Right lobe of liver (tissue), 6 donors: ENCODE measurements around the gene SH3BGRL2. TPM values are rescaled to one million over a fixed set of nuclear protein-coding genes. Genes with fewer than 3 reads are reported as not detected.

Source experiments
- ATAC-seq, 4 donors: fragments of 200-7000 bp; cut with Tn5 transposase; one replicate each; pipeline ENCODE4 v1.9.1; 2020; ENCODE audit warnings: mild to moderate bottlenecking in 4 of 4, moderate library complexity in 4 of 4
- DNase-seq, 3 donors: peaks; one replicate each; pipeline ENCODE4 v3.0.0-alpha.2; 2020
- H3K27ac ChIP-seq, 3 donors: fragments of 200-600 bp; one replicate each; pipeline ENCODE4 v1.8.0; 2022
- H3K27me3 ChIP-seq, 2 donors: fragments of 200-600 bp; one replicate each; pipeline ENCODE4 v1.8.0; 2022
- H3K36me3 ChIP-seq, 4 donors: fragments of 200-600 bp; sonication (generic) in 1 of 4; one replicate each; pipeline versions ENCODE4 v1.5.1 to v1.8.0; 2017 to 2022; ENCODE audit warnings: control low read depth in 1 of 4
- H3K4me1 ChIP-seq, 4 donors: fragments of 200-600 bp; sonication (generic) in 1 of 4; one replicate each; pipeline versions ENCODE4 v1.5.1 to v1.8.0; 2017 to 2022; ENCODE audit warnings: control low read depth in 1 of 4
- H3K4me3 ChIP-seq, 3 donors: fragments of 200-600 bp; one replicate each; pipeline ENCODE4 v1.8.0; 2022
- H3K9me3 ChIP-seq, 4 donors: fragments of 200-600 bp; sonication (generic) in 1 of 4; one replicate each; pipeline versions ENCODE4 v1.5.1 to v1.8.0; 2017 to 2022; ENCODE audit warnings: control low read depth in 1 of 4
- CTCF ChIP-seq, 4 donors: fragments of 200-600 bp in 3 of 4; fragments of 450-650 bp in 1 of 4; IDR thresholded peaks; one replicate each; pipeline versions ENCODE4 v1.5.1 to v1.8.0; 2016 to 2022; ENCODE audit warnings: antibody characterized with exemption in 4 of 4, mild to moderate bottlenecking in 2 of 4
- POLR2A ChIP-seq: fragments of 450-650 bp; IDR thresholded peaks from one replicate; pipeline ENCODE4 v1.6.1; 2017; ENCODE audit warnings: antibody characterized with exemption, mild to moderate bottlenecking
- WGBS: methylation state at CpG from one replicate; pipeline ENCODE4 v1.1.6; 2018; ENCODE audit warnings: low coverage, low lambda C conversion rate; ENCODE audit not compliant: insufficient coverage; ENCODE audit errors: missing lambda C conversion rate; 5-methylcytosine and 5-hydroxymethylcytosine counted together
- intact Hi-C, 2 donors: fragments of 100-400 bp; cut with DNase I; formaldehyde crosslinking; loops; one replicate each; pipeline versions ENCODE4 v1.11.2 to v1.14.1; 2022
- total RNA-seq, 6 experiments: library from RNA; depleted of rRNA in 2 of 6; stranded (reverse); fragments of >200 nt in 2 of 6; fragmentation: NEBNext Ultra II Directional in 3 of 6; extraction: Animal tissue kit (Norgen Biotek cat#: 25700) in 3 of 6; gene quantifications; one replicate each; pipeline versions ENCODE4 v1.1.0 to v1.2.4, GENCODE V29; 2016 to 2023
- donor health status: DM: no; HTN: yes; CAD: no.
- donor health status: DM: no; HTN: no; CAD: no.
- donor health status: DM: no; HTN: no; CAD: no.
- donor health status: DM: no; HTN: yes; CAD: no.
- donor health status: DM: no; HTN: yes; CAD: no.

SH3BGRL2 gene
- total RNA-seq, 6 experiments from 2014 or later, result 15.0 to 66.0 (median 39.5) TPM

- DNase-seq (no peak), ATAC-seq (no peak)
- no peak overlapping the region for H3K4me3 ChIP-seq
- intact Hi-C loops, result no loop called here
- TF ChIP-seq POLR2A (no peak), CTCF (IDR thresholded peaks at IDR 0.05) (no peak)
- H3K27me3 ChIP-seq, result no peaks in the 10 kb centered on the region
- no peaks in the 10 kb centered on the region for H3K9me3 ChIP-seq
- no peaks in the 10 kb centered on the region for H3K36me3 ChIP-seq
- WGBS, result 89% methylated on average over 5 of the region's 5 CpGs
- peaks cover 0 to 18% (median 4%) of the 10 kb centered on the region in 4 donors for H3K4me1 ChIP-seq
- H3K27ac ChIP-seq, result no peak overlapping the region
These were observed 20.7 kb upstream of the SH3BGRL2 start for GRCh38 chr6:79610306-79611009.

GRCh38 chr6:79612457-79612856 lies 18.7 kb upstream of the SH3BGRL2 start:
- WGBS, result 89% methylated on average over 2 of the region's 2 CpGs
- no peaks in the 10 kb centered on the region for H3K36me3 ChIP-seq
- H3K4me3 ChIP-seq, result no peak overlapping the region
- H3K27me3 ChIP-seq, result no peaks in the 10 kb centered on the region
- DNase-seq, result no peak
- TF ChIP-seq CTCF (IDR thresholded peaks at IDR 0.05) (no peak), POLR2A (no peak)
- H3K9me3 ChIP-seq, result no peaks in the 10 kb centered on the region
- intact Hi-C loops, result no loop called here
- peaks cover 0 to 31% (median 4%) of the 10 kb centered on the region in 4 donors for H3K4me1 ChIP-seq
- H3K27ac ChIP-seq, result no peak overlapping the region
- no peak for ATAC-seq

GRCh38 chr6:79612918-79613317 lies 18.2 kb upstream of the SH3BGRL2 start:
- no peak for TF ChIP-seq POLR2A
- no peak for TF ChIP-seq CTCF (IDR thresholded peaks at IDR 0.05)
- Histone ChIP-seq H3K27me3 (no peaks in the 10 kb centered on the region), H3K9me3 (no peaks in the 10 kb centered on the region), H3K27ac (no peak overlapping the region), H3K4me1 (peaks cover 0 to 33% (median 5%) of the 10 kb centered on the region in 4 donors), H3K4me3 (no peak overlapping the region), H3K36me3 (no peaks in the 10 kb centered on the region)
- intact Hi-C loops, result no loop called here
- ATAC-seq, result no peak
- no peak for DNase-seq
- WGBS, result 77% methylated on average over 2 of the region's 2 CpGs

GRCh38 chr6:79613912-79614311 lies 17.2 kb upstream of the SH3BGRL2 start:
- H3K4me3 ChIP-seq, result no peak overlapping the region
- H3K4me1 ChIP-seq, result peaks cover 0 to 43% (median 9%) of the 10 kb centered on the region in 4 donors
- intact Hi-C loops, result no loop called here
- ATAC-seq (no peak), DNase-seq (no peak)
- no peak overlapping the region for H3K27ac ChIP-seq
- 80% methylated on average over 4 of the region's 6 CpGs for WGBS
- no peaks in the 10 kb centered on the region for H3K9me3 ChIP-seq
- no peaks in the 10 kb centered on the region for H3K27me3 ChIP-seq
- TF ChIP-seq POLR2A, result no peak
- no peak for TF ChIP-seq CTCF (IDR thresholded peaks at IDR 0.05)
- H3K36me3 ChIP-seq, result no peaks in the 10 kb centered on the region
